Hematopoietic multipotent progenitor cell treated with erythropoietin and hydrocortisone succinate and interleukin-3 and kit ligand, for 6 days (in vitro differentiated cells): ENCODE measurements around the gene MAGI1.

ENCODE experiments used
- DNase-seq: peaks from one replicate; pipeline ENCODE4 v3.0.0-alpha.2; 2015

MAGI1 gene

GRCh38 chr3:65827076-65827475 is 211.6 kb downstream of the MAGI1 start:
- DNase-seq = no peak

DNA sequence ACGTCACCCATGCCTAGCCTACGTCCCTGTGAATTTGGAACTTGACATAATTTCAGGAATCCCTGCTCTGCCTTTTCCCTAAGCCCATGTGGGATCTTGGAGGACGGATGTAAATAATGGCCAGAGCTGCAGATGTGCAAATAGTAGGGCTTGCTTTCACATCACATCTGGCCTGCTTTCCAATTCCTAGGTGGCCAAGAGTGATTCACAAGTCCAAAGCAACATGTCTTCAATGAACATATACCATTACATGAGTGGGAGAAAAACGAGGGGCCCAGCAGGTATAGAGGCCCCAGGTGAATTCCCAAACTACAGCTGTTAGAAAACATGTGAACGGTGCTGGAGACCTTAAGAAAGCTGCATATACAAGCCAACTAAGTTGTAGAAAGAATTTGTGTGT is 214.6 kb downstream of the MAGI1 start:
- no peak for DNase-seq

DNA sequence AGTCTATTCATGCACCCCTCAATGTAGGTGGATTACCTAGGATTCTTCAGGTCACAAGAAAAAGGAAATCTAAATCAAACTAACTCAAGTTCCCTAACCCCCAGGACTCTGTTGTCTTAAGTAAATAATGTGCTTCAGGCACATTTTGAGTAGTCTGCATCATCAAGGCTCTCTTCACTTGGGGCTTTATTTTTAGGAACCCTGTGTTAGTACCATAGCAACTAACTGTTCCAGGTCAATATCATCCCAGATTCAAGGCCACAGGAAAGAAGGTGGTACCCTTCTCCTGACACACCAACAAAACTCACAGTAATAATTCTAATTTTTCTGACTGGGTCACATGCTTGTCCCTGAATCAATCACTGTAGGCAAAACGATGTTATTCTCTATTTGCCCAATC is 218.1 kb downstream of the MAGI1 start:
- DNase-seq = no peak

DNA sequence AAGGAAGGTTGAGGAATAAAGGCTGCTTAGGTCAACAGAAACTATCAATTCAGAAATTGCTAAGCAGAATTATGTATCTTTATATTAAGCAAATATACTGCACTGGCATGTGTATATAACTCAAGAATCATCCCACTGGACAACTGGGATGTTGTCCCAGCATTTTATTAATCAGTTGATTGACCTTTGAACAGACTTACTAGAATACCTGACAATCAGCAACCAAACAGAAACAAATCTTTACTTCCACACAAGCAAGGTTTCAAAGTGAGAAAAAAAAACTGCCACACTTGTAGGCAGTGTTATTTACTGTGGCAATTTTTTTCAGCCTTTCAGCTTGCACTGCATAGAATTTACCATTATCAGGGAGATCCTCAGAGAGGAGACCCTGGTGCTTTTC is 218.8 kb downstream of the MAGI1 start:
- no peak for DNase-seq

DNA sequence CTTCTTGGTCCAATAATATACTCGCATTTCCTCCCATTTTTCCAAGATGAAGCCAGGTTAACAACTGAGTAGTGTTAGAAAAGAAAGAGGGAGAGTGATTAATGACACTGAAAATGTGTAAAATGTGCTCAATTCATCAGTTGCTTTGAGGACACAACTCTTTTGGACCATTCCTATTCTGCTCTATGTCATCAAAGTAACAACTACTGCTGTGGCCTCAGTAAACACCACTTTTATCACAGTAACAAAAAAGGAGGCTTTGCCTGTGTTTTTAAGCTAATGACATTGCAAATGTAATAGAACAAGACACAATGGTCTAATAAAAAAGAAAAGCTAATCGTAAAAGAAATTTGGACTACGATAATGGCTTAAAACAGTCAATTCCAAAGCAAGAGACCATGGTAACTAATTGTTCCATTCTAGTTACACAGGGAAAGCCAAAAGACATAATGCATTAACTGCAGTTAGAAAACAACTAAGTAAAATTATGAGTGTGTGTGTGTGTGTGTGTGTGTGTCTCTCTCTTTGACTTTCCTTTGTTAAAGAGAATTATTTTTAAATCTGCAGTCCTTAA is 221.1 kb downstream of the MAGI1 start:
- no peak for DNase-seq

DNA sequence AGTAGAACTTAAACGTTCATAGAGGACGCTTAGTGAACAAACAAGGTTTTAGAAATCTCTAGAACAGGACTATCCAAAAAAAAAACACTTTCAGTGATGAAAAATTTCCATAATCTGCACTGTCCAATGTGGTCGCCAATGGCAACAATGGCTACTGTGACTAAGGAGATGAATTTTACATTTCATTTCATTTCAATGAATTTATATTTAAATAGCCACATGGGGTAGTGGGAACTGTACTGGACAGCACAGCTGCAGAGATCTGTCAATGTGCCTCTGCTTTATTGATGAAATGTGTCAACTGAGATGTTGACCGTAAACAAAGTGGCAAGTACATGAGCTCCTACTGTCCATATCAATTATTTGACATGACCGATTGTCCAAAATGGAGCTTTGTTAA is 222.5 kb downstream of the MAGI1 start:
- no peak for DNase-seq

- DNase-seq = no peak
These were observed 223.7 kb downstream of the MAGI1 start for GRCh38 chr3:65814845-65815578.

GRCh38 chr3:65811892-65812291 is 226.8 kb downstream of the MAGI1 start:
- DNase-seq = no peak

DNA sequence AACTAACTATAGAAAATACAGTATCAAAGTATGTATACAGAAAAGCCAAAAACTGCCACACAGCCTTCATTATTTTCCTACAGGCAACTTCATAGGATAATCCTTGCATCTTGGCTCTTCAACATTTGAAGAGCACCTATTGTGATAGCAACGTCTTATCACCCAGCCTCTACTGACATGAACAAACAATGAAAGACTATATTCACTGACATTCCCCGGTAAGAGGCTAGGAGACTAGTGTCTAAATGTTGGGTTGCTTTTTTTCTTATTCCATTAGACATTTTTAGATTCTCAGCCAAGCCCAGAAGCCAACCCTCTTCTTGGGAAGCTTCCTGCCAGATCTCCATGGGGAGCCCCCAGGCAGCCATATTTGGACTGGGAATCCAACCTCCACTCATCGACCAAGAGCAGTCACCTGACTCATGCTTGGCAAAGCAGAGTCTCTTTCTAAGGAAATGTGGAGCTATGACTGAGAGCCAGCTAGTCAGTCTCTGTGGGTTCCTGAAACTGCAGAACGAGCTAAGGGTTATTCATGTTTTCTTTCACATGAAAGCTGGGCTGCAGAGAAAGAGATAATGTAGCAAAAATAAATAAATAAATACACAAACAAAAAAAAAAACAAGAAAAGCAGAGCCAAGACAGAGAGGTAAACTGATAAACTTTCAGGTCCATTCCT is 227.5 kb downstream of the MAGI1 start:
- no peak for DNase-seq

DNA sequence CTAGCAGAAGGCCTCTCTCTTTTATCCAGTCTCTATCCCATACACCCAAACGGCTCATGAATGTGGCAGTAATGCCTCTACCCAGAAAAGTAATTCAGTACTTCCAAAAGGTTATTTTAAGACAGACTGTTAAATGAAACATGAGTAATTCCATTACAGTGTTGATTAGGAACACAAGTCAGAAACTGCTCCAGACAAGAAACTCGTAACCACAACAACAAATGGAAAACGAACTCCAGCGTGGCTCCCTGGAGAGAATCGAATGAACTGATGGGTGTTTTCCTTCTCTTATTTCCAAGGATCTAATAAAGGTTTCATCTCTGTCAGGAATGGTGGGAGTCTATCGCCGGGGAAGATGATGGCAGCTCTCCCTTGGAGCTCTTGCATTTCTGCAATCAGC is 228.4 kb downstream of the MAGI1 start:
- DNase-seq = no peak

DNA sequence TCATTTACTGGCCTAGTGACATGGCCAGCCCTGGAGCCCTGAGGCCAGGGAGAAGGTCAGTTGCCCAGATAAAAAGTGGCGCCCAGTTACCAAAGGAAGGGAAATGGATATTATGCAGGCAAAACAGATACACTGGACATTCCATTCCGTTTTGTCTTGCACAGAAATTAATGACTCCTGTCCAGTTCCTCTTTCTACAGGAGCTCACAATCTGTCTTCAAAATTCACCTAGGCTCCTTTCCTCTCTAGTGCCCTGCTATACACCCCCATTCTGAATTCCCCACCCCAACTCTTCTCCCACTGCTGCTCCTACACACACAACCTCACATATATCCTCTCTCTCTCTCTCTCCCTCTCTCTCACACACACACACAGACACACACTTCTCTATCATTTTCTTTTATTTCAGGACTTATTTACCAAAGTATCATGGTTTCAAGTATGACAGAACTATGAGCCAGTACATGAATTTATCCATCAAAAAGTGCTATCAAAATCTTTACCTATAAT is 229.0 kb downstream of the MAGI1 start:
- no peak for DNase-seq

GRCh38 chr3:65808824-65809223 is 229.9 kb downstream of the MAGI1 start:
- no peak for DNase-seq

- no peak for DNase-seq
These were observed 230.3 kb downstream of the MAGI1 start for GRCh38 chr3:65808407-65808806.

DNA sequence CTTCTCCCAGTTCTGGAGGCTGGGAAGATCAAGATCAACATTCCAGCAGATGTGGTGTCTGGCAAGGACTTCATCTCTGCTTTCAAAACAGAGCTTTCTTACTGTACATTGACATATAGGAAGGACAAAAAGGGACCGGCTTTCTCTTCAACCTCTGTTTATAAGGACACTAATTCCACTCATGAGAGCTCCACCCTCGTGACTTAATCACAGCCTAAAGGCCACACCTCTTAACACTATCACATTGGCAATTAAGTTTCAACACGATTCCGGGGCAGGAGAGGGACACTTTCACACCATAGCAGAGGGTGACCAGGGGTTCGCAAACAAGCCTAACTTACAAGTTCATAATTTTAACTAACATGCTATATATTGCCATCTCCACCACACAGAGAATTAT is 231.5 kb downstream of the MAGI1 start:
- no peak for DNase-seq

GRCh38 chr3:65806600-65806999 is 232.1 kb downstream of the MAGI1 start:
- no peak for DNase-seq

GRCh38 chr3:65796676-65797075 is 242.0 kb downstream of the MAGI1 start:
- no peak for DNase-seq

GRCh38 chr3:65795166-65795565 is 243.6 kb downstream of the MAGI1 start:
- DNase-seq = no peak

DNA sequence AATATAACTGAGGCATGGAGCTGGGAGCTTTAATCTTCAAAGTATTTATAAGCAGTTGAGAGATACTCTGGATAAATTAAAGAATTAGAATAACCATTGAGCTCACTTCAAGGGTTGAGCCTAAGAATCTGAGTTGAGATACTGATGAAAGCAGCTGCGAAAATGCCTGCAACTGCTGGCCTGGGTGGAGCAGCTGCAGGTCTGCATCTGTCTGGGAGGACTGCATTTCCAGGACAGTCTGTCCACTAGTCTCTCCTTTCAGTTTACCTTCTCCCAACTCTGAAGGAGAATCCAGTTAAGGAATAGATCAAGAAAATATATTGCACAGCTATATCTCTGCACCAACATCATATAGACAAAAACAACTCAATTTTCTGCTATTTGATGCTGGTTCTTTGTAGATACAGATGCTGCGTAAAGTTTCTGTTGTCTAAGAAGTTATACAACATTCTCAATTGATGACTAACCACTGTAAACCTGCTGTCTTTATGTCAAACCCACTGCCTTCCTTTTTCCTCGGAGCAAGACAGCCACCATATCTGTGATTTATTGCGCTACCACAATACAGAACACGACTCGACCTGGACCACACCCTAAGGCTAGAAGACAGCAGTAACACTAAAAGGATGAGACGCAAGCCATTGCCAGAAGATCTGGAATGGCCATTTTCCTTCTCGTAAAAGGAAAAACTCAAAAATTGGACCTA is 245.1 kb downstream of the MAGI1 start:
- no peak for DNase-seq

- no peak for DNase-seq
These were observed 250.3 kb downstream of the MAGI1 start for GRCh38 chr3:65788461-65788860.

- no peak for DNase-seq
These were observed 250.9 kb downstream of the MAGI1 start for GRCh38 chr3:65787827-65788226.

GRCh38 chr3:65787340-65787739 is 251.4 kb downstream of the MAGI1 start:
- no peak for DNase-seq

DNA sequence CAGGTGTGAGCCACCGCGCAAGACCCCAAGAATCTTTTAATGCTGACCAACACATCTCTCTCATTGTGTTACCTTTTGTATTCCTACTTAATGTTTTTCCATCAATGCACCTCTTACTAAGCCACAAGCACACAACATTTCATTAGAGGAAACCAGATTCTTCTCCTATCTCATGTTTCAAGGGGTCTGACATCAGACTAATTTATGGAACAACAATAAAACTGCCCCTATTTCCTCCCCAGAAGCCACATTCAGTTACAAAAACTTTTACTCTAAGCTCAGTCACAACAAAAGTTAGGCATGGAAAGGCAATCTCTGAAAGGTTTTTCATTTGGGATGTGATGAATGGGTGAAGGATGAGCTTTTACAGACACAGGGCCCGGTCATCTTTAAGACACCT is 251.8 kb downstream of the MAGI1 start:
- no peak for DNase-seq

DNA sequence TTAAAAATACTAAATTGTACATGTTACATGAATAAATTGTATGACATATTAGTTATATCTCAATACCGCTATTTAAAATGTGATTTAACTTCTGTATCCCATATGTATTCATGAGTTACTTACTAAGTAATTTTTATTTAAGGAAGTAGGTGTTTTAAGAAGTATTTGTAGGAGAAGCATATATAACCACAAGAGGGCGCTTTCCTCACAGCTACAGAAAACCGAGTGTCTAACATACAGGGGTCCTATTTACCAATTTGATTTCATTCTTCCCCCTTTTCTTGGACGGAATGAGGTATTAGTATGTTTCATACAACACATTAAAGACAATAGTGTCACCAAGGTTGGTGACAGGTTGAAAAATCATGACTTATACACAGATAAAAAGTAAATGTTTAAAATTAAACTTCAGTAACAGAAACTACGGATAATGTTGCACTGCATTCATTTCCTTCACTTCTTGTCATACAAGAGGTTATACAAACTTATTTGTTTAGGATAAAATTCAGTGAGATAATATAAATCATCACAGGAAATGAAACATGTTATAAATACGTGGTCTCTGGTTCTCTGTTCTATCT is 253.6 kb downstream of the MAGI1 start:
- DNase-seq = peak; percentile 74
